ENCODE data around the gene ZC3H12A.
"Not testable (repeated sequence)": the region's sequence is repeated elsewhere in the genome, so short reads cannot be mapped to it uniquely, and the experiment has no call there.

- TF ChIP-seq POLR2A, POLR2AphosphoS5 (IDR thresholded peaks at IDR 0.05): not testable (repeated sequence)
- TF ChIP-seq, protein P1, sequence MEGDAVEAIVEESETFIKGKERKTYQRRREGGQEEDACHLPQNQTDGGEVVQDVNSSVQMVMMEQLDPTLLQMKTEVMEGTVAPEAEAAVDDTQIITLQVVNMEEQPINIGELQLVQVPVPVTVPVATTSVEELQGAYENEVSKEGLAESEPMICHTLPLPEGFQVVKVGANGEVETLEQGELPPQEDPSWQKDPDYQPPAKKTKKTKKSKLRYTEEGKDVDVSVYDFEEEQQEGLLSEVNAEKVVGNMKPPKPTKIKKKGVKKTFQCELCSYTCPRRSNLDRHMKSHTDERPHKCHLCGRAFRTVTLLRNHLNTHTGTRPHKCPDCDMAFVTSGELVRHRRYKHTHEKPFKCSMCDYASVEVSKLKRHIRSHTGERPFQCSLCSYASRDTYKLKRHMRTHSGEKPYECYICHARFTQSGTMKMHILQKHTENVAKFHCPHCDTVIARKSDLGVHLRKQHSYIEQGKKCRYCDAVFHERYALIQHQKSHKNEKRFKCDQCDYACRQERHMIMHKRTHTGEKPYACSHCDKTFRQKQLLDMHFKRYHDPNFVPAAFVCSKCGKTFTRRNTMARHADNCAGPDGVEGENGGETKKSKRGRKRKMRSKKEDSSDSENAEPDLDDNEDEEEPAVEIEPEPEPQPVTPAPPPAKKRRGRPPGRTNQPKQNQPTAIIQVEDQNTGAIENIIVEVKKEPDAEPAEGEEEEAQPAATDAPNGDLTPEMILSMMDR (IDR thresholded peaks at IDR 0.05) = not testable (repeated sequence)
Measured at GRCh38 chr1:37518929-37519328, 44.5 kb downstream of the ZC3H12A start.

All from gastroesophageal sphincter (tissue), 3 donors.